H9 (cell line): Measurements from ENCODE around the gene RIT2. TPM values are rescaled to one million over a fixed set of nuclear protein-coding genes. Genes with fewer than 3 reads are reported as not detected.

Source experiments
- DNase-seq: peaks from one replicate; pipeline ENCODE4 v3.0.0-alpha.2; 2017
- H2AFZ ChIP-seq: one replicate; pipeline ENCODE4 v1.6.1; 2013; ENCODE audit warnings: mild to moderate bottlenecking, low read length, control low read depth, moderate library complexity
- H2AK5ac ChIP-seq: 2 replicates; pipeline ENCODE4 v1.6.1; 2013; ENCODE audit warnings: low read length, control low read depth, mixed read lengths; ENCODE audit not compliant: insufficient read length
- H2BK120ac ChIP-seq: one replicate; pipeline ENCODE4 v1.6.1; 2013; ENCODE audit warnings: low read depth, mild to moderate bottlenecking, low read length, control low read depth, inconsistent platforms; ENCODE audit not compliant: poor library complexity, severe bottlenecking
- H2BK12ac ChIP-seq: 2 replicates; pipeline ENCODE4 v1.6.1; 2013; ENCODE audit warnings: low read length, control low read depth, mixed read lengths, low read depth; ENCODE audit not compliant: insufficient read length
- H2BK15ac ChIP-seq: 2 replicates; pipeline ENCODE4 v1.6.1; 2013; ENCODE audit warnings: low read depth, low read length, control low read depth
- H2BK20ac ChIP-seq: one replicate; pipeline ENCODE4 v1.6.1; 2013; ENCODE audit warnings: low read depth, mild to moderate bottlenecking, low read length, control low read depth, inconsistent platforms; ENCODE audit not compliant: poor library complexity, severe bottlenecking
- H2BK5ac ChIP-seq: 2 replicates; pipeline ENCODE4 v1.6.1; 2013; ENCODE audit warnings: low read length, control low read depth, mixed read lengths; ENCODE audit not compliant: insufficient read length
- H3K14ac ChIP-seq: 2 replicates; pipeline ENCODE4 v1.6.1; 2013; ENCODE audit warnings: low read length, control low read depth; ENCODE audit not compliant: insufficient read depth
- H3K18ac ChIP-seq: 2 replicates; pipeline ENCODE4 v1.6.1; 2013; ENCODE audit warnings: low read depth, mild to moderate bottlenecking, mixed read lengths, low read length, control low read depth; ENCODE audit not compliant: insufficient read length
- H3K23ac ChIP-seq: 2 replicates; pipeline ENCODE4 v1.6.1; 2013; ENCODE audit warnings: low read length, control low read depth, mixed read lengths, low read depth; ENCODE audit not compliant: insufficient read length
- H3K23me2 ChIP-seq: 2 replicates; pipeline ENCODE4 v1.6.1; 2013; ENCODE audit warnings: low read depth, mild to moderate bottlenecking, mixed read lengths, low read length, control low read depth; ENCODE audit not compliant: insufficient read length, poor library complexity, severe bottlenecking
- H3K27ac ChIP-seq: 2 replicates; pipeline ENCODE4 v1.5.1; 2013; ENCODE audit warnings: low read length, control low read depth, mixed read lengths, low read depth; ENCODE audit not compliant: insufficient read length
- H3K27me3 ChIP-seq: 2 replicates; pipeline ENCODE4 v1.6.1; 2013; ENCODE audit warnings: low read length, control low read depth, inconsistent platforms; ENCODE audit not compliant: insufficient read depth
- H3K4ac ChIP-seq: 2 replicates; pipeline ENCODE4 v1.6.1; 2013; ENCODE audit warnings: low read depth, mild to moderate bottlenecking, control low read depth, inconsistent platforms, low read length, moderate library complexity
- H3K4me1 ChIP-seq: 2 replicates; pipeline ENCODE4 v1.6.1; 2013; ENCODE audit warnings: low read length, control low read depth, inconsistent platforms; ENCODE audit not compliant: insufficient read depth
- H3K4me2 ChIP-seq: 2 replicates; pipeline ENCODE4 v1.6.1; 2013; ENCODE audit warnings: low read length, control low read depth, mixed read lengths; ENCODE audit not compliant: insufficient read length, insufficient read depth
- H3K56ac ChIP-seq: 2 replicates; pipeline ENCODE4 v1.6.1; 2013; ENCODE audit warnings: low read depth, mild to moderate bottlenecking, mixed read lengths, low read length, control low read depth; ENCODE audit not compliant: insufficient read length
- H3K79me1 ChIP-seq: 2 replicates; pipeline ENCODE4 v1.6.1; 2013; ENCODE audit warnings: low read depth, mild to moderate bottlenecking, moderate library complexity, low read length, control low read depth, inconsistent platforms; ENCODE audit not compliant: insufficient read depth, poor library complexity, severe bottlenecking
- H3K79me2 ChIP-seq: 2 replicates; pipeline ENCODE4 v1.6.1; 2013; ENCODE audit warnings: low read length, control low read depth, inconsistent platforms; ENCODE audit not compliant: insufficient read depth
- H3K9ac ChIP-seq: 2 replicates; pipeline ENCODE4 v1.6.1; 2013; ENCODE audit warnings: low read length, control low read depth, mixed read lengths; ENCODE audit not compliant: insufficient read length; ENCODE audit errors: extremely low read depth
- H3K9me3 ChIP-seq: one replicate; pipeline ENCODE4 v1.6.1; 2013; ENCODE audit warnings: low read depth, low read length, inconsistent platforms; ENCODE audit not compliant: control insufficient read depth
- H3T11ph ChIP-seq: one replicate; pipeline ENCODE4 v1.6.1; 2013; ENCODE audit warnings: mild to moderate bottlenecking, low read length, control low read depth, inconsistent platforms
- H4K20me1 ChIP-seq: one replicate; pipeline ENCODE4 v1.6.1; 2013; ENCODE audit not compliant: control insufficient read depth, insufficient read length, insufficient read depth
- H4K5ac ChIP-seq: 2 replicates; pipeline ENCODE4 v1.6.1; 2013; ENCODE audit warnings: low read depth, mild to moderate bottlenecking, mixed read lengths, low read length, control low read depth; ENCODE audit not compliant: insufficient read length
- H4K8ac ChIP-seq: replicated peaks from 2 replicates; pipeline ENCODE4 v1.6.1; 2013; ENCODE audit warnings: low read length, control low read depth, mixed read lengths, low read depth; ENCODE audit not compliant: insufficient read length
- H4K91ac ChIP-seq: 2 replicates; pipeline ENCODE4 v1.6.1; 2013; ENCODE audit warnings: low read depth, mild to moderate bottlenecking, moderate library complexity, mixed read lengths, low read length, control low read depth; ENCODE audit not compliant: insufficient read length
- H3K27ac Mint-ChIP-seq, 3 experiments: 2 replicates in 2 of 3; 3 replicates in 1 of 3; pipeline ENCODE4 v1.8.0; 2020 to 2021; ENCODE audit warnings: mixed read lengths in 3 of 3, mild to moderate bottlenecking in 1 of 3, moderate library complexity in 1 of 3
- H3K27me3 Mint-ChIP-seq: 2 replicates; pipeline ENCODE4 v1.8.0; 2021; ENCODE audit warnings: low read depth, mild to moderate bottlenecking, moderate library complexity, mixed read lengths
- H3K36me3 Mint-ChIP-seq, 3 experiments: 2 replicates in 2 of 3; 3 replicates in 1 of 3; pipeline ENCODE4 v1.8.0; 2020 to 2021; ENCODE audit warnings: low read depth in 3 of 3, mixed read lengths in 3 of 3; ENCODE audit not compliant: insufficient read depth in 1 of 3
- H3K4me1 Mint-ChIP-seq, 2 experiments: 2 replicates each; pipeline ENCODE4 v1.8.0; 2020; ENCODE audit warnings: mixed read lengths in 2 of 2
- H3K4me3 Mint-ChIP-seq, 2 experiments: 2 replicates in 1 of 2; 3 replicates in 1 of 2; pipeline ENCODE4 v1.8.0; 2020 to 2021; ENCODE audit warnings: mild to moderate bottlenecking in 2 of 2, mixed read lengths in 2 of 2, moderate library complexity in 1 of 2
- H3K9me3 Mint-ChIP-seq, 2 experiments: 2 replicates in 1 of 2; 3 replicates in 1 of 2; pipeline ENCODE4 v1.8.0; 2020; ENCODE audit warnings: mild to moderate bottlenecking in 2 of 2, mixed read lengths in 2 of 2, moderate library complexity in 1 of 2
- total RNA-seq: library from RNA; stranded (reverse); gene quantifications from 2 replicates; pipeline ENCODE4 v1.2.1, GENCODE V29; 2021
- TF ChIP-seq, protein P1 (sequence below): fragments of 200-600 bp; sonication (generic); conservative IDR thresholded peaks from 3 replicates; pipeline ENCODE4 v1.8.0; 2021; ENCODE audit warnings: antibody characterized with exemption, mild to moderate bottlenecking

The RIT2 gene
- total RNA-seq, 1 experiment from 2014 or later = 1.2 TPM

DNA sequence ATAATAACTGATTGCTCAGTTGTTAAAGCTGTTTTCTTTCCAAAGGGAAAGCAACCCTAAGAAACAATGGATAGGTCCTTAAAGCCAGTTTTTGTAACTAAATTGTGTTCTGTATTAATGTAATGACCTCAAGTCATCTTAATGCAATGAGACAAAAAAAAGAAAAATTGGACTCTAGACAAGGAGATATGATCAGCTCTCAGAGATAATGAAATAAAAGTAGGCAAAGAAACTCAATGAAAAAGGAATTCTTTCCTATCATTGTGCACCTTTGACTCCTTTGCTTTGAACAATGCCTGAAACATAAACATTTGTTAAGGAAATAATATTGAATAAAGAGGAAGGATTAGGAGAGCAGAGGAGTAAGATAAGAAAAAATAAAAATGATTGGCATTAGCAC lies 86.1 kb downstream of the RIT2 start:
- Histone ChIP-seq H3K56ac (no peak overlapping the region), H3K4me1 (no peaks in the 10 kb centered on the region), H4K20me1 (no peaks in the 10 kb centered on the region), H4K91ac (no peak overlapping the region), H3K4me2 (no peak overlapping the region), H3K9me3 (no peaks in the 10 kb centered on the region), H3K27me3 (no peaks in the 10 kb centered on the region), H2AFZ (no peak overlapping the region), H2AK5ac (no peak overlapping the region), H3K79me1 (no peaks in the 10 kb centered on the region), H3K9ac (no peak overlapping the region), H2BK120ac (no peak overlapping the region), H4K8ac (no peak overlapping the region), H3K4ac (no peak overlapping the region), H2BK5ac (no peak overlapping the region), H4K5ac (no peak overlapping the region), H3K14ac (no peak overlapping the region), H3T11ph (no peak overlapping the region), H2BK15ac (no peak overlapping the region), H3K27ac (no peak overlapping the region), H2BK12ac (no peak overlapping the region), H3K23me2 (no peaks in the 10 kb centered on the region), H3K79me2 (no peaks in the 10 kb centered on the region), H3K18ac (no peak overlapping the region), H2BK20ac (no peak overlapping the region), H3K23ac (no peak overlapping the region)
- Mint-ChIP-seq H3K9me3 (no peaks in the 10 kb centered on the region), H3K27me3 (no peaks in the 10 kb centered on the region), H3K4me1 (peaks cover 3 to 15% of the 10 kb centered on the region in 2 experiments), H3K36me3 (no peaks in the 10 kb centered on the region; a peak in 1 of 7 replicates), H3K27ac (no peak overlapping the region), H3K4me3 (no peak overlapping the region)
- DNase-seq = no peak
- TF ChIP-seq, protein P1, sequence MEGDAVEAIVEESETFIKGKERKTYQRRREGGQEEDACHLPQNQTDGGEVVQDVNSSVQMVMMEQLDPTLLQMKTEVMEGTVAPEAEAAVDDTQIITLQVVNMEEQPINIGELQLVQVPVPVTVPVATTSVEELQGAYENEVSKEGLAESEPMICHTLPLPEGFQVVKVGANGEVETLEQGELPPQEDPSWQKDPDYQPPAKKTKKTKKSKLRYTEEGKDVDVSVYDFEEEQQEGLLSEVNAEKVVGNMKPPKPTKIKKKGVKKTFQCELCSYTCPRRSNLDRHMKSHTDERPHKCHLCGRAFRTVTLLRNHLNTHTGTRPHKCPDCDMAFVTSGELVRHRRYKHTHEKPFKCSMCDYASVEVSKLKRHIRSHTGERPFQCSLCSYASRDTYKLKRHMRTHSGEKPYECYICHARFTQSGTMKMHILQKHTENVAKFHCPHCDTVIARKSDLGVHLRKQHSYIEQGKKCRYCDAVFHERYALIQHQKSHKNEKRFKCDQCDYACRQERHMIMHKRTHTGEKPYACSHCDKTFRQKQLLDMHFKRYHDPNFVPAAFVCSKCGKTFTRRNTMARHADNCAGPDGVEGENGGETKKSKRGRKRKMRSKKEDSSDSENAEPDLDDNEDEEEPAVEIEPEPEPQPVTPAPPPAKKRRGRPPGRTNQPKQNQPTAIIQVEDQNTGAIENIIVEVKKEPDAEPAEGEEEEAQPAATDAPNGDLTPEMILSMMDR = no peak
